Osteoblast (primary cell): Measurements from ENCODE around the gene XAGE5. TPM values are rescaled to one million over a fixed set of nuclear protein-coding genes. Genes with fewer than 3 reads are reported as not detected.
"Not testable (repeated sequence)": the region's sequence is repeated elsewhere in the genome, so short reads cannot be mapped to it uniquely, and the experiment has no call there.

Experiments
- DNase-seq: peaks from one replicate; pipeline ENCODE4 v3.0.0; 2011; ENCODE audit warnings: low spot score, mixed read lengths; ENCODE audit not compliant: insufficient read length; ENCODE audit errors: missing footprints
- H2AFZ ChIP-seq: 2 replicates; pipeline ENCODE4 v1.6.0; 2011; ENCODE audit warnings: mild to moderate bottlenecking, low read length
- H3K27ac ChIP-seq: 2 replicates; pipeline ENCODE4 v1.5.1; 2011; ENCODE audit warnings: mild to moderate bottlenecking, low read depth, low read length, moderate library complexity
- H3K27me3 ChIP-seq: 2 replicates; pipeline ENCODE4 v1.6.0; 2012; ENCODE audit warnings: mild to moderate bottlenecking, control low read depth, inconsistent platforms, low read length, moderate library complexity; ENCODE audit not compliant: insufficient read depth
- H3K36me3 ChIP-seq: 2 replicates; pipeline ENCODE4 v1.5.1; 2011; ENCODE audit warnings: mild to moderate bottlenecking, low read length, control low read depth, moderate library complexity; ENCODE audit not compliant: insufficient read depth
- H3K4me1 ChIP-seq: 2 replicates; pipeline ENCODE4 v1.5.1; 2011; ENCODE audit warnings: mild to moderate bottlenecking, low read length, control low read depth, moderate library complexity; ENCODE audit not compliant: insufficient read depth
- H3K4me2 ChIP-seq: 2 replicates; pipeline ENCODE4 v1.6.0; 2011; ENCODE audit warnings: mild to moderate bottlenecking, low read length; ENCODE audit not compliant: insufficient read depth
- H3K4me3 ChIP-seq: fragments of 200-600 bp; sonication (generic); 3 replicates; pipeline ENCODE4 v1.5.1; 2012; ENCODE audit warnings: mild to moderate bottlenecking, low read length, inconsistent platforms; ENCODE audit not compliant: insufficient read depth
- H3K79me2 ChIP-seq: 2 replicates; pipeline ENCODE4 v1.6.0; 2012; ENCODE audit warnings: mild to moderate bottlenecking, low read length, control low read depth, inconsistent platforms; ENCODE audit not compliant: insufficient read depth
- H3K9me3 ChIP-seq: 2 replicates; pipeline ENCODE4 v1.5.1; 2011; ENCODE audit warnings: low read depth, low read length, control low read depth
- H4K20me1 ChIP-seq: 2 replicates; pipeline ENCODE4 v1.6.0; 2012; ENCODE audit warnings: mild to moderate bottlenecking, low read length, control low read depth; ENCODE audit not compliant: insufficient read depth
- small RNA-seq: library from RNA; depleted of rRNA; stranded (forward); fragments of <200 nt; gene quantifications from one replicate; pipeline ENCODE3, GENCODE V24; 2012
- total RNA-seq: library from RNA; depleted of rRNA; stranded (reverse); fragments of >200 nt; gene quantifications from 2 replicates; pipeline ENCODE4 v1.2.3, GENCODE V29; 2012
- TF ChIP-seq, protein P1 (sequence below): IDR thresholded peaks from 2 replicates; pipeline ENCODE4 v1.5.1; 2011; ENCODE audit warnings: mild to moderate bottlenecking, low read depth, low read length, moderate library complexity; ENCODE audit errors: extremely low read depth

Gene XAGE5
- total RNA-seq, 1 donor: not detected

- Histone ChIP-seq H3K36me3 (no peaks in the 10 kb centered on the region), H3K27me3 (peaks cover 13% of the 10 kb centered on the region), H4K20me1 (no peaks in the 10 kb centered on the region), H3K4me2 (peak overlapping the region; percentile 61), H3K27ac (peak overlapping the region; percentile 56), H3K4me1 (peaks cover 20% of the 10 kb centered on the region), H3K4me3 (peak overlapping the region; percentile 37), H2AFZ (no peak overlapping the region), H3K79me2 (no peaks in the 10 kb centered on the region), H3K9me3 (no peaks in the 10 kb centered on the region)
- DNase-seq: no peak
- TF ChIP-seq, protein P1, sequence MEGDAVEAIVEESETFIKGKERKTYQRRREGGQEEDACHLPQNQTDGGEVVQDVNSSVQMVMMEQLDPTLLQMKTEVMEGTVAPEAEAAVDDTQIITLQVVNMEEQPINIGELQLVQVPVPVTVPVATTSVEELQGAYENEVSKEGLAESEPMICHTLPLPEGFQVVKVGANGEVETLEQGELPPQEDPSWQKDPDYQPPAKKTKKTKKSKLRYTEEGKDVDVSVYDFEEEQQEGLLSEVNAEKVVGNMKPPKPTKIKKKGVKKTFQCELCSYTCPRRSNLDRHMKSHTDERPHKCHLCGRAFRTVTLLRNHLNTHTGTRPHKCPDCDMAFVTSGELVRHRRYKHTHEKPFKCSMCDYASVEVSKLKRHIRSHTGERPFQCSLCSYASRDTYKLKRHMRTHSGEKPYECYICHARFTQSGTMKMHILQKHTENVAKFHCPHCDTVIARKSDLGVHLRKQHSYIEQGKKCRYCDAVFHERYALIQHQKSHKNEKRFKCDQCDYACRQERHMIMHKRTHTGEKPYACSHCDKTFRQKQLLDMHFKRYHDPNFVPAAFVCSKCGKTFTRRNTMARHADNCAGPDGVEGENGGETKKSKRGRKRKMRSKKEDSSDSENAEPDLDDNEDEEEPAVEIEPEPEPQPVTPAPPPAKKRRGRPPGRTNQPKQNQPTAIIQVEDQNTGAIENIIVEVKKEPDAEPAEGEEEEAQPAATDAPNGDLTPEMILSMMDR: no peak
Measured at GRCh38 chrX:52852110-52852860, 41.2 kb downstream of the XAGE5 start.

GRCh38 chrX:52856991-52857525, 46.0 kb downstream of the XAGE5 start:
- not testable (repeated sequence) for H3K4me3 ChIP-seq, H4K20me1 ChIP-seq, H3K79me2 ChIP-seq, H3K27ac ChIP-seq, H3K4me2 ChIP-seq, DNase-seq, H3K9me3 ChIP-seq, H3K36me3 ChIP-seq, H2AFZ ChIP-seq
- Histone ChIP-seq H3K4me1 (peaks cover 16% of the 10 kb centered on the region), H3K27me3 (peaks cover 15% of the 10 kb centered on the region)

DNA sequence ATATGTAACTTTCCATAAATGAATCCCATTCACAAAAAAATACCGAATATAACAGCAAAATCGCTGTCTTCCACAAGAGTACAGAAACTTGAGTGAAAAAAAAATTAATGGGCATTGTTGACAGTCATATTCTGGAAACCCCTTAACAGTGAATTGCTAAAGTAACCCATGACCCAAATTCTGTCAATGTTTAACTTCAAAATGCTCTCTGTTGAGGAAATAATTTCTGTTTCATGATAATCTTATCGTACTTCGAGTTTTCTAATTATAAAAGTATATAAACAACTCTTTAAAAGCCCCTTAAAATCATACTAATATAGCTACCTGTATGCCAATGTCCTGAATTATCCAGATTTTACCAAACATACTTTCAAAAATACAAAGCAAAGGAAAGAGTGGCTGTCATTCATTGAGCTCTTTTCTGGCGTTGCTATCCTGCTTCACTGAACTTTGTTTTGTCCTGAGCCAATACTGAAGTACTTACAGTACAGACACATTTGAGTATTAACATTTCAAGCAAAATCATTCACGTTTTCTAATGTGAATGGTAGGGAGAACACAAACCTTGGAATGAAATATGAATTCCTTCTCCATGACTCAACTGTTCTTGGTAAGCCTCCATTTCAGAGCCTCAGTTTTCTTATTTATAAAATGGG, 54.4 kb downstream of the XAGE5 start:
- Histone ChIP-seq H3K27me3 (peaks cover 32% of the 10 kb centered on the region), H4K20me1 (no peaks in the 10 kb centered on the region), H3K36me3 (no peaks in the 10 kb centered on the region), H3K27ac (no peak overlapping the region), H2AFZ (no peak overlapping the region), H3K4me1 (no peaks in the 10 kb centered on the region), H3K9me3 (no peaks in the 10 kb centered on the region), H3K4me2 (no peak overlapping the region), H3K4me3 (no peak overlapping the region), H3K79me2 (no peaks in the 10 kb centered on the region)
- DNase-seq: no peak
- TF ChIP-seq, protein P1: no peak

Small RNA genes within 50 kb of the gene (small RNA-seq; reads per million reads assigned to genes)
- gene AC244505.6 (not detected), gene AC244505.7 (not detected)

Other genes starting within 250 kb of the XAGE5 start
- not detected in 2 replicates for gene SSX7, start 156.4 kb upstream of the XAGE5 start, total RNA-seq
- not detected in 2 replicates for gene SSX2, start 104.1 kb upstream of the XAGE5 start, total RNA-seq
- gene SSX2B, start 60.0 kb upstream of the XAGE5 start, total RNA-seq: not detected in 2 replicates
- not detected in 2 replicates for gene SPANXN5, start 13.9 kb upstream of the XAGE5 start, total RNA-seq
- gene XAGE3, start 56.8 kb downstream of the XAGE5 start, total RNA-seq: not detected in 2 replicates
- 14.4 and 17.0 TPM in 2 replicates for gene FAM156B, start 86.0 kb downstream of the XAGE5 start, total RNA-seq
- 11.8 and 16.6 TPM in 2 replicates for gene FAM156A, start 147.2 kb downstream of the XAGE5 start, total RNA-seq
- 1.8 and 2.2 TPM in 2 replicates for gene GPR173, start 237.5 kb downstream of the XAGE5 start, total RNA-seq